ENCODE results near the gene PACRG.

The PACRG gene

GRCh38 chr6:163355426-163355991, 627.7 kb downstream of the PACRG start:
- peak overlapping the region; percentile 52 for H2BK12ac ChIP-seq (ENCODE audit: low read length)
- no peaks in the 10 kb centered on the region for H3K9me3 ChIP-seq (ENCODE audit: insufficient read depth, low read depth, low read length)
- peak overlapping the region; percentile 60 for H3K4me2 ChIP-seq (ENCODE audit: low read length)
- no peak overlapping the region for H4K12ac ChIP-seq (ENCODE audit: low read depth, low read length)
- H3K79me1 ChIP-seq (ENCODE audit: low read length): peaks cover 28% of the 10 kb centered on the region
- H3K14ac ChIP-seq (ENCODE audit: low read length): peak overlapping the region; percentile 47
- H3K4me3 ChIP-seq (ENCODE audit: low read depth, low read length): no peak overlapping the region
- H3K18ac ChIP-seq (ENCODE audit: low read length): peak overlapping the region; percentile 57
- H2BK120ac ChIP-seq (ENCODE audit: insufficient read depth, low read length, poor library complexity): peak overlapping the region; percentile 54
- H3K79me2 ChIP-seq (ENCODE audit: control insufficient read depth, insufficient read depth, low read length, poor library complexity): no peaks in the 10 kb centered on the region
- H3K9ac ChIP-seq (ENCODE audit: low read length): peak overlapping the region; percentile 71
- WGBS (ENCODE audit: extremely low coverage, insufficient coverage, insufficient read length): no CpG with 5 or more reads among the region's 9 CpGs
- H2BK5ac ChIP-seq (ENCODE audit: low read depth, low read length, poor library complexity): peak overlapping the region; percentile 55
- H3K27me3 ChIP-seq (ENCODE audit: insufficient read depth, low read length): no peaks in the 10 kb centered on the region
- H2AFZ ChIP-seq (ENCODE audit: insufficient read depth, low read length, poor library complexity): peak overlapping the region; percentile 80
- no peaks in the 10 kb centered on the region for H3K36me3 ChIP-seq (ENCODE audit: control insufficient read depth in 1 of 2, insufficient read depth in 2 of 2, low read length in 2 of 2)
- peaks cover 29 to 34% of the 10 kb centered on the region in 2 experiments for H3K4me1 ChIP-seq (ENCODE audit: control insufficient read depth in 1 of 2, insufficient read depth in 2 of 2, low read length in 2 of 2)
- no peak overlapping the region for H3K23ac ChIP-seq (ENCODE audit: low read length)
- H4K8ac ChIP-seq (ENCODE audit: low read depth, low read length): peak overlapping the region; percentile 52
- H2AK5ac ChIP-seq (ENCODE audit: low read length): no peak overlapping the region
- no peak overlapping the region for H3K4ac ChIP-seq (ENCODE audit: low read depth, low read length)
- H3K27ac ChIP-seq (ENCODE audit: low read depth, low read length): peak overlapping the region; percentile 92
- DNase-seq: peak in 1 of 2 donors; percentile 47
- H4K91ac ChIP-seq (ENCODE audit: low read depth, low read length): peak overlapping the region; percentile 76

DNA sequence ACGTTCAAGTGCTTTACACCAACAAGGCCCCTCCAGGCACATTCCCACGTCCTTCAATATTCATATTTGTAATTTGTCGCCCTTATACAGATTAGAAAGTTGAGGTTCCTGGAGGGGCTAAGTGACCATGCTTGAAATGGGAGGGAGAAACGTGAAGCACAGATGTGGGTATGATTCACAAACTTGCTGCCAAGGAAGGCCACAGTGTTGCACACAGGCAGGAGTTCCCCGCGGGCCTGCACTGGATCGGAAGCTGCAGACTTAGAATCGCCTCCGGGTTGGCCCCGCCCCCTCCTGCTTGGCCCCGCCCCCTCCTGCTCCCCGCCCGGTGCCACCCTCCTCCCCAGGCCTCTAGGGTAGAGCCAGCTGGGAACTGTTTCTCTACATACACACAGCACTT, 628.5 kb downstream of the PACRG start:
- Histone ChIP-seq H2BK12ac (ENCODE audit: low read length) (no peak overlapping the region), H3K9ac (ENCODE audit: low read length) (no peak overlapping the region), H3K23ac (ENCODE audit: low read length) (no peak overlapping the region), H3K9me3 (ENCODE audit: insufficient read depth, low read depth, low read length) (no peaks in the 10 kb centered on the region), H3K4ac (ENCODE audit: low read depth, low read length) (no peak overlapping the region), H3K27ac (ENCODE audit: low read depth, low read length) (peak overlapping the region; percentile 92), H3K36me3 (ENCODE audit: control insufficient read depth in 1 of 2, insufficient read depth in 2 of 2, low read length in 2 of 2) (no peaks in the 10 kb centered on the region), H2BK120ac (ENCODE audit: insufficient read depth, low read length, poor library complexity) (peak overlapping the region; percentile 4), H4K8ac (ENCODE audit: low read depth, low read length) (no peak overlapping the region), H3K4me3 (ENCODE audit: low read depth, low read length) (no peak overlapping the region), H2BK5ac (ENCODE audit: low read depth, low read length, poor library complexity) (peak overlapping the region; percentile 15), H2AFZ (ENCODE audit: insufficient read depth, low read length, poor library complexity) (no peak overlapping the region), H3K4me2 (ENCODE audit: low read length) (no peak overlapping the region), H4K91ac (ENCODE audit: low read depth, low read length) (peak overlapping the region; percentile 18), H4K12ac (ENCODE audit: low read depth, low read length) (no peak overlapping the region), H3K18ac (ENCODE audit: low read length) (no peak overlapping the region), H3K14ac (ENCODE audit: low read length) (no peak overlapping the region), H3K27me3 (ENCODE audit: insufficient read depth, low read length) (no peaks in the 10 kb centered on the region), H3K4me1 (ENCODE audit: control insufficient read depth in 1 of 2, insufficient read depth in 2 of 2, low read length in 2 of 2) (peaks cover 28 to 32% of the 10 kb centered on the region in 2 experiments), H3K79me2 (ENCODE audit: control insufficient read depth, insufficient read depth, low read length, poor library complexity) (no peaks in the 10 kb centered on the region), H2AK5ac (ENCODE audit: low read length) (no peak overlapping the region), H3K79me1 (ENCODE audit: low read length) (peaks cover 27% of the 10 kb centered on the region)
- peak; percentile 89 to 94 for DNase-seq
- WGBS (ENCODE audit: extremely low coverage, insufficient coverage, insufficient read length): no CpG with 5 or more reads among the region's 13 CpGs

GRCh38 chr6:163356743-163357142, 629.0 kb downstream of the PACRG start:
- H3K36me3 ChIP-seq (ENCODE audit: control insufficient read depth in 1 of 2, insufficient read depth in 2 of 2, low read length in 2 of 2): no peaks in the 10 kb centered on the region
- H3K79me1 ChIP-seq (ENCODE audit: low read length): peaks cover 23% of the 10 kb centered on the region
- no peak overlapping the region for H4K12ac ChIP-seq (ENCODE audit: low read depth, low read length)
- H3K4ac ChIP-seq (ENCODE audit: low read depth, low read length): no peak overlapping the region
- H3K18ac ChIP-seq (ENCODE audit: low read length): no peak overlapping the region
- no peak overlapping the region for H2BK120ac ChIP-seq (ENCODE audit: insufficient read depth, low read length, poor library complexity)
- H4K8ac ChIP-seq (ENCODE audit: low read depth, low read length): no peak overlapping the region
- no peaks in the 10 kb centered on the region for H3K27me3 ChIP-seq (ENCODE audit: insufficient read depth, low read length)
- H3K14ac ChIP-seq (ENCODE audit: low read length): no peak overlapping the region
- H2AK5ac ChIP-seq (ENCODE audit: low read length): no peak overlapping the region
- no peak overlapping the region for H2BK12ac ChIP-seq (ENCODE audit: low read length)
- H3K9me3 ChIP-seq (ENCODE audit: insufficient read depth, low read depth, low read length): no peaks in the 10 kb centered on the region
- H3K79me2 ChIP-seq (ENCODE audit: control insufficient read depth, insufficient read depth, low read length, poor library complexity): no peaks in the 10 kb centered on the region
- no peak overlapping the region for H3K23ac ChIP-seq (ENCODE audit: low read length)
- no peak overlapping the region for H4K91ac ChIP-seq (ENCODE audit: low read depth, low read length)
- DNase-seq: no peak
- no peak overlapping the region for H3K9ac ChIP-seq (ENCODE audit: low read length)
- no peak overlapping the region for H3K4me2 ChIP-seq (ENCODE audit: low read length)
- H3K27ac ChIP-seq (ENCODE audit: low read depth, low read length): no peak overlapping the region
- no peak overlapping the region for H3K4me3 ChIP-seq (ENCODE audit: low read depth, low read length)
- H2AFZ ChIP-seq (ENCODE audit: insufficient read depth, low read length, poor library complexity): no peak overlapping the region
- WGBS (ENCODE audit: extremely low coverage, insufficient coverage, insufficient read length): 100% methylated on average over 6 of the region's 6 CpGs
- H3K4me1 ChIP-seq (ENCODE audit: control insufficient read depth in 1 of 2, insufficient read depth in 2 of 2, low read length in 2 of 2): peaks cover 27 to 30% of the 10 kb centered on the region in 2 experiments
- H2BK5ac ChIP-seq (ENCODE audit: low read depth, low read length, poor library complexity): no peak overlapping the region

GRCh38 chr6:163364641-163365040, 636.9 kb downstream of the PACRG start:
- Histone ChIP-seq H2BK5ac (ENCODE audit: low read depth, low read length, poor library complexity) (no peak overlapping the region), H2AK5ac (ENCODE audit: low read length) (no peak overlapping the region), H2AFZ (ENCODE audit: insufficient read depth, low read length, poor library complexity) (no peak overlapping the region), H2BK12ac (ENCODE audit: low read length) (no peak overlapping the region), H3K27me3 (ENCODE audit: insufficient read depth, low read length) (no peaks in the 10 kb centered on the region), H3K4ac (ENCODE audit: low read depth, low read length) (no peak overlapping the region), H4K91ac (ENCODE audit: low read depth, low read length) (no peak overlapping the region), H3K36me3 (ENCODE audit: control insufficient read depth in 1 of 2, insufficient read depth in 2 of 2, low read length in 2 of 2) (no peaks in the 10 kb centered on the region), H3K4me3 (ENCODE audit: low read depth, low read length) (no peak overlapping the region), H3K18ac (ENCODE audit: low read length) (no peak overlapping the region), H3K23ac (ENCODE audit: low read length) (no peak overlapping the region), H3K9me3 (ENCODE audit: insufficient read depth, low read depth, low read length) (no peaks in the 10 kb centered on the region), H3K9ac (ENCODE audit: low read length) (no peak overlapping the region), H4K12ac (ENCODE audit: low read depth, low read length) (no peak overlapping the region), H3K79me2 (ENCODE audit: control insufficient read depth, insufficient read depth, low read length, poor library complexity) (no peaks in the 10 kb centered on the region), H4K8ac (ENCODE audit: low read depth, low read length) (no peak overlapping the region), H3K4me2 (ENCODE audit: low read length) (no peak overlapping the region), H3K79me1 (ENCODE audit: low read length) (no peaks in the 10 kb centered on the region), H2BK120ac (ENCODE audit: insufficient read depth, low read length, poor library complexity) (no peak overlapping the region), H3K14ac (ENCODE audit: low read length) (no peak overlapping the region), H3K27ac (ENCODE audit: low read depth, low read length) (no peak overlapping the region), H3K4me1 (ENCODE audit: control insufficient read depth in 1 of 2, insufficient read depth in 2 of 2, low read length in 2 of 2) (peaks cover 0 to 3% of the 10 kb centered on the region in 2 experiments)
- DNase-seq: no peak
- no CpG with 5 or more reads among the region's 13 CpGs for WGBS (ENCODE audit: extremely low coverage, insufficient coverage, insufficient read length)
